ENCODE results near the gene FAM53B.

The FAM53B gene

GRCh38 chr10:124685261-124685660 lies 58.9 kb downstream of the FAM53B start:
- no peak overlapping the region for H3K27ac Mint-ChIP-seq
- no peak for DNase-seq (ENCODE audit: low spot score)
- H3K4me1 Mint-ChIP-seq (ENCODE audit: low read depth), result peaks cover 31% of the 10 kb centered on the region
- peaks cover 52% of the 10 kb centered on the region for H3K36me3 Mint-ChIP-seq (ENCODE audit: low read depth)
- H3K9me3 Mint-ChIP-seq, result no peaks in the 10 kb centered on the region
- no peaks in the 10 kb centered on the region for H3K27me3 Mint-ChIP-seq (ENCODE audit: low read depth)
- H3K4me3 Mint-ChIP-seq, result no peak overlapping the region

- Mint-ChIP-seq H3K9me3 (no peaks in the 10 kb centered on the region), H3K27me3 (ENCODE audit: low read depth) (no peaks in the 10 kb centered on the region), H3K4me1 (ENCODE audit: low read depth) (peaks cover 30% of the 10 kb centered on the region), H3K36me3 (ENCODE audit: low read depth) (peaks cover 46% of the 10 kb centered on the region), H3K27ac (no peak overlapping the region), H3K4me3 (no peak overlapping the region)
- DNase-seq (ENCODE audit: low spot score), result no peak
These were observed 60.4 kb downstream of the FAM53B start for GRCh38 chr10:124683814-124684213.

GRCh38 chr10:124681626-124682552 lies 62.3 kb downstream of the FAM53B start:
- Mint-ChIP-seq H3K27me3 (ENCODE audit: low read depth) (no peaks in the 10 kb centered on the region), H3K4me1 (ENCODE audit: low read depth) (peaks cover 31% of the 10 kb centered on the region), H3K27ac (no peak overlapping the region), H3K4me3 (no peak overlapping the region), H3K36me3 (ENCODE audit: low read depth) (peaks cover 55% of the 10 kb centered on the region), H3K9me3 (no peaks in the 10 kb centered on the region)
- DNase-seq (ENCODE audit: low spot score), result no peak

DNA sequence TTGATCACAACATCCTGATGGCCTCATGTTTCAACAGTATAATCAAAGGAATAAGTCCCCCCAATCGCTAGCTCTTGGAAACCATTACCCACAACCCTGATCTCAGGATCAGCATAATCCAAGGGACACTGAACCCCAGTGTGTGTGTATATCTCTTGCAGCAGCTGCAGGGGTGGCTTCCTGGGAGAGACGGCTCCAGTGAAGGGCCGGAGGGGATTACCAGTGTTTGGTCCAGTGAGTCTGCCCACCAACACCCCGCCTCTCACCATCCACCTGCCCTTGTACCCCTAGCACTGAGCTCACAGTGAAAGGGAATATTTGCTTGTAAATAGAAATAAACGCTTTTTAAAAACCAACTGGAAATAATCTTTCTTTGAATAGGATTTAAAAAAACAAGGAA lies 63.1 kb downstream of the FAM53B start:
- Mint-ChIP-seq H3K4me3 (no peak overlapping the region), H3K27me3 (ENCODE audit: low read depth) (no peaks in the 10 kb centered on the region), H3K9me3 (no peaks in the 10 kb centered on the region), H3K36me3 (ENCODE audit: low read depth) (peaks cover 54% of the 10 kb centered on the region), H3K4me1 (ENCODE audit: low read depth) (peaks cover 26% of the 10 kb centered on the region), H3K27ac (no peak overlapping the region)
- DNase-seq (ENCODE audit: low spot score), result no peak

- no peaks in the 10 kb centered on the region for H3K9me3 Mint-ChIP-seq
- H3K36me3 Mint-ChIP-seq (ENCODE audit: low read depth), result peaks cover 50% of the 10 kb centered on the region
- DNase-seq (ENCODE audit: low spot score), result no peak
- peaks cover 22% of the 10 kb centered on the region for H3K4me1 Mint-ChIP-seq (ENCODE audit: low read depth)
- H3K4me3 Mint-ChIP-seq, result no peak overlapping the region
- peak overlapping the region; percentile 17 for H3K27ac Mint-ChIP-seq
- no peaks in the 10 kb centered on the region for H3K27me3 Mint-ChIP-seq (ENCODE audit: low read depth)
These were observed 63.5 kb downstream of the FAM53B start for GRCh38 chr10:124680675-124681074.

GRCh38 chr10:124679401-124679800 lies 64.8 kb downstream of the FAM53B start:
- Mint-ChIP-seq H3K27me3 (ENCODE audit: low read depth) (no peaks in the 10 kb centered on the region), H3K4me3 (peak overlapping the region; percentile 7), H3K36me3 (ENCODE audit: low read depth) (peaks cover 48% of the 10 kb centered on the region), H3K9me3 (no peaks in the 10 kb centered on the region), H3K4me1 (ENCODE audit: low read depth) (peaks cover 20% of the 10 kb centered on the region), H3K27ac (peak overlapping the region; percentile 10)
- no peak for DNase-seq (ENCODE audit: low spot score)

DNA sequence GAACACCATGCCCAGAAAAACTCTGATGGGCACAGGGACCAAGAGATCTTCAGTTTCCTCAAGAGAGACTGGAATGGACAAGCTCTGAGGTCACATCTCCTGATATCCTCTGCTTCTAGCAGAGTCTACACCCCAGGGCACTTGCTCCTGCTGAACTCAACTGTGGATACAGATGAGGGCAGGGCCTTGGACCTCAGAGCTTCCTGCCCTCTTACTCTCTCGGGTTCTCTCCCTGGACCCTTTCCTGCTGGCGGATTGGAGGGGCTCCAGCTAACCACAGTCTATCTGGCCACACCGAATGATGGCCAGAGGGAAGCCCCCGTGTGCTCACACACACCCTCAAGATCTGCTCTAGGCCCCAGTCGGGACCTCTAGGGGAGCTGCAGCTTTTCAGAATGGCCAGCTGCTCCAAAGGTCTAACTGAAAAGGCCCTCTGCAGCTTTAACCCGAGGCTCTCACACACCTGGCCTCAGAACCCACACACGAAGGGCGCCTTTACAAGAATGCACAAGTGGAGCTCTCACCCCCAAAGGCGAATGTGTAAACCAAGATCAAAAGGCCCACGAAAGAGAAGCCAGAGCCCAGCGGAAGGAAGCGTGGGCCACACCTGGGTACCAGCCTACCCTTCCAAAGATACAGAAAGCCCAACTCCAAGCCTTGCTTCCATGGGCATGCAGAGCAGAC lies 65.5 kb downstream of the FAM53B start:
- no peaks in the 10 kb centered on the region for H3K27me3 Mint-ChIP-seq (ENCODE audit: low read depth)
- no peaks in the 10 kb centered on the region for H3K9me3 Mint-ChIP-seq
- H3K4me1 Mint-ChIP-seq (ENCODE audit: low read depth), result peaks cover 20% of the 10 kb centered on the region
- DNase-seq (ENCODE audit: low spot score), result no peak
- peak overlapping the region; percentile 52 for H3K27ac Mint-ChIP-seq
- H3K4me3 Mint-ChIP-seq, result peak overlapping the region; percentile 51
- peaks cover 42% of the 10 kb centered on the region for H3K36me3 Mint-ChIP-seq (ENCODE audit: low read depth)

GRCh38 chr10:124677749-124678556 lies 66.2 kb downstream of the FAM53B start:
- no peak for DNase-seq (ENCODE audit: low spot score)
- H3K4me3 Mint-ChIP-seq, result peak overlapping the region; percentile 51
- H3K9me3 Mint-ChIP-seq, result no peaks in the 10 kb centered on the region
- peaks cover 42% of the 10 kb centered on the region for H3K36me3 Mint-ChIP-seq (ENCODE audit: low read depth)
- H3K27ac Mint-ChIP-seq, result peak overlapping the region; percentile 46
- H3K4me1 Mint-ChIP-seq (ENCODE audit: low read depth), result peaks cover 20% of the 10 kb centered on the region
- H3K27me3 Mint-ChIP-seq (ENCODE audit: low read depth), result no peaks in the 10 kb centered on the region

GRCh38 chr10:124677293-124677699 lies 66.9 kb downstream of the FAM53B start:
- H3K36me3 Mint-ChIP-seq (ENCODE audit: low read depth), result peaks cover 39% of the 10 kb centered on the region
- no peak for DNase-seq (ENCODE audit: low spot score)
- H3K9me3 Mint-ChIP-seq, result no peaks in the 10 kb centered on the region
- H3K4me1 Mint-ChIP-seq (ENCODE audit: low read depth), result peaks cover 24% of the 10 kb centered on the region
- no peaks in the 10 kb centered on the region for H3K27me3 Mint-ChIP-seq (ENCODE audit: low read depth)
- H3K27ac Mint-ChIP-seq, result no peak overlapping the region
- H3K4me3 Mint-ChIP-seq, result no peak overlapping the region

DNA sequence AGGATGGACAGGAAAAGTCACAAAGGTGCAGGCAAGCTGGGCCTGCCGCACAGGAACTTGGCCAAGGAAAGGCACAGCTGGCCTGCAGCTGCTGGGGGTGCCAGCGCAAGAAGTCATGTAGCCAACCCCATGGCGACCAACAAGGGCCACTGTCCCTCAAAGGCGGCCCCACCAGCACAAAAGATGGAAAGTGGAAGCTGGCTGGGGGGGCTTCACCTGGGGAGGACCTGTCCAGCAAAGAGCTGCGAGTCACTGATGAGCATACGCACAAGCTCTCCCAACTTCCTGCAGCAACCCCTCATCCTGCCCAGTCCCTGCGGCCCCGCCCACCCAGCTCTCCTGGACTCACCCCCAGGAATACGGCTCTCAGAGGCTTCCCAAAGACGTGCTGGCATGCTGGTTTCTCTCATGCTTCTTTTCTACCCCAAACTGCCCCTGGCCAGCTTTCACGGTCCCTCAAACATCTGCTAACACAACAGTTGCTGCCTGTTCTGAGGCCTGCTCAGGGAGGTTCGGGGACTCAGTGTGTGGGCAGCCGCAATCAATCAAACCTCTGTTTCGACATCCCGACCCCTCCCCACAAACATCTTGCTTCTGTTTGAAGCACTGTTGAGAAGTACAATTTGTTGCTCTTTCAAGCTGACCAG lies 67.6 kb downstream of the FAM53B start:
- peaks cover 24% of the 10 kb centered on the region for H3K4me1 Mint-ChIP-seq (ENCODE audit: low read depth)
- no peak overlapping the region for H3K4me3 Mint-ChIP-seq
- no peak for DNase-seq (ENCODE audit: low spot score)
- H3K36me3 Mint-ChIP-seq (ENCODE audit: low read depth), result peaks cover 36% of the 10 kb centered on the region
- H3K9me3 Mint-ChIP-seq, result no peaks in the 10 kb centered on the region
- H3K27me3 Mint-ChIP-seq (ENCODE audit: low read depth), result no peaks in the 10 kb centered on the region
- H3K27ac Mint-ChIP-seq, result no peak overlapping the region

DNA sequence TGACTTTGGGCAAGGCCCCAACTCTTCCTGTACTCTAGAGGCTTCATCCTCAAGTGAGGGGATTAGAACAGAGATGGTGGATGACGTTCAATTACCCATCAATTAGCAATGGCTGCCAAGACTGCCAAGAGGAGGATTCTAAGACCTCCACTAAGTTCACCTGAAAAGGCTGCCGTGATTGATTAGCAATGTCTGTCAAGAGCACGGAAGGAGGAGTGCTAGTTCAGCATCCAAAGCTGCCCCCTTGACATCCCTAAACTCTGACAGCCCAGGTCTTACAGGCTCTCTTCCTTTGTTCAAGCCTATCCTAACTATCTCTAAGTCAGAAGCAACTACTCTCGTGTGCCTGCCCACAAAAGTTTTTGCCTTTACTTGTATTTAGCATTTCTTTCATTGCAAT lies 68.4 kb downstream of the FAM53B start:
- H3K4me3 Mint-ChIP-seq, result no peak overlapping the region
- H3K27ac Mint-ChIP-seq, result no peak overlapping the region

DNA sequence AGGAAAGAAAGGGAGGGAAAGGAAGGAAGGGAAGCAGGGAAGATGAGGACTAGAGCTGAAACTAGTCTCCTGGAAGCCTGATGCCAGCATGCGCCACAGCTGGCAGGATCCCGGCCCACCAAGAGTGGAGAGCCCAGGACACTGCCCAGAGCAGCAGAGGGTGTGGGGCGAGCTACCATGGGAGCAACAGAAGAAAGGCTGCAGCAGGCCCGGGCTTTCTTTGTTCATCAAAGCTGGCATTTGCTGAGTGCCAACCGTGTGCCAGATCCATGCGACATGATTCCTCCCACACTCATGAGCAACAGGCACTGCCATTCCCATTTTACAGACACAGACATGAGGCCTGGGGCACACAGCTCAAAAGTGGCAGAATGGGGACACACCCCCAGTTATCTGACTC lies 68.9 kb downstream of the FAM53B start:
- H3K27ac Mint-ChIP-seq, result no peak overlapping the region
- H3K4me3 Mint-ChIP-seq, result no peak overlapping the region
- H3K36me3 Mint-ChIP-seq (ENCODE audit: low read depth), result peaks cover 26% of the 10 kb centered on the region

More for the DNA sequence above, 68.4 kb downstream of the FAM53B start:
- peaks cover 26% of the 10 kb centered on the region for H3K4me1 Mint-ChIP-seq (ENCODE audit: low read depth)
- H3K36me3 Mint-ChIP-seq (ENCODE audit: low read depth), result peaks cover 30% of the 10 kb centered on the region
- DNase-seq (ENCODE audit: low spot score), result no peak
- H3K27me3 Mint-ChIP-seq (ENCODE audit: low read depth), result no peaks in the 10 kb centered on the region
- H3K9me3 Mint-ChIP-seq, result no peaks in the 10 kb centered on the region

GRCh38 chr10:124674768-124675222 lies 69.4 kb downstream of the FAM53B start:
- no peaks in the 10 kb centered on the region for H3K27me3 Mint-ChIP-seq (ENCODE audit: low read depth)

More for the DNA sequence above, 68.9 kb downstream of the FAM53B start:
- no peaks in the 10 kb centered on the region for H3K27me3 Mint-ChIP-seq (ENCODE audit: low read depth)
- H3K4me1 Mint-ChIP-seq (ENCODE audit: low read depth), result peaks cover 28% of the 10 kb centered on the region
- no peaks in the 10 kb centered on the region for H3K9me3 Mint-ChIP-seq
- DNase-seq (ENCODE audit: low spot score), result no peak

More at GRCh38 chr10:124674768-124675222, 69.4 kb downstream of the FAM53B start:
- Mint-ChIP-seq H3K27ac (no peak overlapping the region), H3K36me3 (ENCODE audit: low read depth) (peaks cover 23% of the 10 kb centered on the region), H3K4me3 (no peak overlapping the region), H3K9me3 (no peaks in the 10 kb centered on the region), H3K4me1 (ENCODE audit: low read depth) (peaks cover 28% of the 10 kb centered on the region)
- DNase-seq (ENCODE audit: low spot score), result no peak
